Skeletal muscle tissue (tissue), 4 donors: ENCODE measurements around the gene SEC31A. TPM values are rescaled to one million over a fixed set of nuclear protein-coding genes. Genes with fewer than 3 reads are reported as not detected.

Experiments used
- H3K27ac ChIP-seq: one replicate; pipeline ENCODE4 v1.7.0; 2013; ENCODE audit warnings: mild to moderate bottlenecking, low read depth, low read length, inconsistent platforms
- H3K27me3 ChIP-seq, 3 donors: one replicate each; pipeline ENCODE4 v1.7.0; 2013; ENCODE audit warnings: low read length in 3 of 3; ENCODE audit not compliant: control insufficient read depth in 3 of 3, insufficient read depth in 3 of 3
- H3K36me3 ChIP-seq, 3 donors: one replicate each; pipeline ENCODE4 v1.7.0; 2013; ENCODE audit warnings: low read length in 3 of 3; ENCODE audit not compliant: control insufficient read depth in 3 of 3, insufficient read depth in 3 of 3
- H3K4me1 ChIP-seq, 3 donors: one replicate each; pipeline ENCODE4 v1.7.0; 2013; ENCODE audit warnings: low read length in 3 of 3, mild to moderate bottlenecking in 3 of 3; ENCODE audit not compliant: control insufficient read depth in 3 of 3, insufficient read depth in 3 of 3
- H3K4me3 ChIP-seq, 3 donors: one replicate each; pipeline ENCODE4 v1.7.0; 2013; ENCODE audit warnings: low read length in 3 of 3
- H3K9ac ChIP-seq, 3 donors: one replicate each; pipeline ENCODE4 v1.7.0; 2013; ENCODE audit warnings: low read length in 3 of 3, mild to moderate bottlenecking in 3 of 3, moderate library complexity in 2 of 3, low read depth in 1 of 3
- H3K9me3 ChIP-seq, 3 donors: one replicate each; pipeline ENCODE4 v1.7.0; 2013; ENCODE audit warnings: low read length in 3 of 3; ENCODE audit not compliant: control insufficient read depth in 3 of 3
- total RNA-seq: library from RNA; depleted of rRNA; stranded (reverse); fragments of >200 nt; gene quantifications from one replicate; pipeline ENCODE4 v1.2.3, GENCODE V29; 2014
- donor health status: Osteomylitis.

The SEC31A gene
- total RNA-seq, 1 donor from 2014 or later: 229 TPM

DNA sequence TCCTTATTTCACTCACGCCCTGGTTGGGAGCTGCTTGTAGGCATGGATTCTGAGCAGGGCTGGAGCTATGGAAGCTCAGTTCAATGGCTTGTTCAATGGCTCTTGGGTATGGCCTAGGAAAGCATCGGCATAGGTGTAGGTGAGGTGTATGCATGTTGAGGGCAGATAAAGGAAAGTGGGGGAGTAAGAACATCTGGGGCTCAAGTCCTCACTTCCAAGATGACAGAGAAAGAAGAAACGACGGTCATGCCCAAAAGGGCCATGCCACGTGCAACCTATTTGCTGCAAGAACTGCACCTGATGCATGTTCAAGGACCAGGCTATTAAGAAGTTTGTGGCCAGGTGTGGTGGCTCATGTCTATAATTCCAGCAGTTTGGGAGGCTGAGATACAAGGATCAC is 115.7 kb downstream of the SEC31A start:
- H3K27ac ChIP-seq: no peak overlapping the region
- H3K4me3 ChIP-seq: no peak overlapping the region
- H3K9ac ChIP-seq: no peak overlapping the region
- no peaks in the 10 kb centered on the region for H3K36me3 ChIP-seq
- H3K27me3 ChIP-seq: no peaks in the 10 kb centered on the region
- peaks cover 0 to under 1% (median 0%) of the 10 kb centered on the region in 3 donors for H3K4me1 ChIP-seq
- no peaks in the 10 kb centered on the region for H3K9me3 ChIP-seq

DNA sequence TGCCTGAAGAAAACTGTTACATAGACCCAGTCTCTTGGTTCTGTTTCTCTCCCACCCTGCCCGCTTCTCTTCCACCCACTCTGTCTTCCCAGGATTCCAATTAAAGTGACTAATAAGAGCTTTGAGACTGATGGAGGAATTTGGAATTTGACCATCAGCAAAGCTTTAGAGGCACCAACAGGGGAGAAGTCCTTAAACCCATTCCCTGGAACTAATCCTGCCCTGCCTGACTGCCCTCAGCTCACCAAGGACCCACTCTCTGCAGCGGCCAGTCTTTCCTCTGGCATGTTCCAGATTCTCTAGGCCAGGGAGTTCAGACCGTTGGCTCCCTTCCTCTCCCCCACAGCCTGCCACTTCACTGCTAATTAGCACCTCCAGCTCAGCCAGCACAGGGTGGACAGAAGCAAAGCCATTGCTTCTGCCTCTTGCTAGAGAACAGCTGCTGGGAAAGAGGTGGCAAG is 116.2 kb downstream of the SEC31A start:
- no peak overlapping the region for H3K4me3 ChIP-seq
- no peaks in the 10 kb centered on the region for H3K4me1 ChIP-seq
- H3K36me3 ChIP-seq: no peaks in the 10 kb centered on the region
- H3K9ac ChIP-seq: no peak overlapping the region
- H3K27me3 ChIP-seq: no peaks in the 10 kb centered on the region
- H3K27ac ChIP-seq: no peak overlapping the region
- no peaks in the 10 kb centered on the region for H3K9me3 ChIP-seq

DNA sequence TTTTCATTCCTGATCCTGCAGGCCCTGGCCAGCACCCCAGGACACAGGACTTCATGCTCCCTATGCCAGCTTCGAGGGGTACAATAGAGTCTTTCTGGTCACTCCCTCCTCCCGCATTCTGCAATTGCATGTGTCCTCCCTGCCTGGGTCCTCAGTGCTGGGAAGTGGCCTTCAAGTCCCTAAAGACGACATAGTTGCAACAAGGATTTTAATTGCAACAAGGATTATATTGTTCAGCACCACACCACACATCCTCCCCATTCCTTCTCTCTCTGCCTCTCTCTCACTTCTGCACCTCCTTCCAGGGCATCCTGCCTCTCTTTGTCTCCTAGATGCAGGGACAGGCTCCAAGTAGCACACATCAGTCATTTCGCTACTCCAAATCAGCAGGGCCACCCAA is 117.9 kb downstream of the SEC31A start:
- Histone ChIP-seq H3K27me3 (no peaks in the 10 kb centered on the region), H3K4me3 (no peak overlapping the region), H3K4me1 (no peaks in the 10 kb centered on the region), H3K27ac (no peak overlapping the region), H3K9ac (no peak overlapping the region), H3K9me3 (no peaks in the 10 kb centered on the region), H3K36me3 (no peaks in the 10 kb centered on the region)

DNA sequence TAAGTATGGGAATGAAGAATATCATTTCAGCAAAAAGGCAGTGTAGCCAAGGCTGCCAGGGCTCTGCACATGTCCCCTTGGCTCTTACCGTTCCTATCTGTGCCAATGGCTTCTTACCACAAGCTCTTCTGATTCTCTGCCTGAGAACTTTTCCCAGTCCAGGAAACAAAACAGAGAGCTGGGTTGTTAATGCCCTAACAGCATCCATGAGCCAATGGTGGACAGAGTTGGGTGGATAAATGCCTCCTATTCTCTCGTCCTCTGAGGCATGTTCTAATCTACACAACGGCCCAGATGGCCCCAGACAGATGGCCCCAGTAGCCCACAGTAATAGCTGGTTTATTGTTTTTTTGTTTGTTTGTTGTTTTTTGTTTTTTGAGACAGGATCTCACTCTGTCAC is 120.3 kb downstream of the SEC31A start:
- Histone ChIP-seq H3K9ac (no peak overlapping the region), H3K4me1 (no peaks in the 10 kb centered on the region), H3K9me3 (no peaks in the 10 kb centered on the region), H3K27ac (no peak overlapping the region), H3K27me3 (no peaks in the 10 kb centered on the region), H3K4me3 (no peak overlapping the region), H3K36me3 (no peaks in the 10 kb centered on the region)

Other genes starting within 250 kb of the SEC31A start
- 9.4 TPM for gene SCD5, start 92.4 kb downstream of the SEC31A start, total RNA-seq
- 9.9 TPM for gene THAP9, start 9.6 kb upstream of the SEC31A start, total RNA-seq
- gene LIN54, start 119.7 kb upstream of the SEC31A start, total RNA-seq: 8.4 TPM
- 130 TPM for gene COPS4, start 144.0 kb upstream of the SEC31A start, total RNA-seq
- gene PLAC8, start 223.6 kb upstream of the SEC31A start, total RNA-seq: 11.0 TPM